ENCODE measurements around the gene PPP2CA. TPM values are rescaled to one million over a fixed set of nuclear protein-coding genes. Genes with fewer than 3 reads are reported as not detected.

PPP2CA gene
- total and polyA plus RNA-seq, 2 experiments from 2014 or later, result 327 to 508 TPM

- H3K9me3 ChIP-seq (ENCODE audit: low read depth), result no peaks in the 10 kb centered on the region
- no peak overlapping the region for H3K27ac ChIP-seq
- H3K27me3 ChIP-seq, result no peaks in the 10 kb centered on the region
- H3K36me3 ChIP-seq, result no peaks in the 10 kb centered on the region
- TF ChIP-seq CTCF (IDR thresholded peaks at IDR 0.05; ENCODE audit: low read depth, low read length), result no peak
- H3K4me3 ChIP-seq, result no peak overlapping the region
- peaks cover 3% of the 10 kb centered on the region for H3K4me1 ChIP-seq (ENCODE audit: low read depth)
- no peak for DNase-seq (ENCODE audit: low read depth in 1 of 2, low spot score in 1 of 2)
Measured at GRCh38 chr5:134246771-134247427, 21.0 kb upstream of the PPP2CA start.

GRCh38 chr5:134245692-134246091 lies 19.8 kb upstream of the PPP2CA start:
- no peaks in the 10 kb centered on the region for H3K36me3 ChIP-seq
- no peak overlapping the region for H3K4me3 ChIP-seq
- H3K27ac ChIP-seq, result no peak overlapping the region
- no peaks in the 10 kb centered on the region for H3K27me3 ChIP-seq
- TF ChIP-seq CTCF (IDR thresholded peaks at IDR 0.05; ENCODE audit: low read depth, low read length), result no peak
- H3K4me1 ChIP-seq (ENCODE audit: low read depth), result peaks cover 8% of the 10 kb centered on the region
- DNase-seq (ENCODE audit: low read depth in 1 of 2, low spot score in 1 of 2), result no peak
- no peaks in the 10 kb centered on the region for H3K9me3 ChIP-seq (ENCODE audit: low read depth)

GRCh38 chr5:134245101-134245604 lies 19.3 kb upstream of the PPP2CA start:
- Histone ChIP-seq H3K27me3 (no peaks in the 10 kb centered on the region), H3K27ac (peak overlapping the region; percentile 5), H3K9me3 (ENCODE audit: low read depth) (no peaks in the 10 kb centered on the region), H3K36me3 (no peaks in the 10 kb centered on the region), H3K4me3 (no peak overlapping the region), H3K4me1 (ENCODE audit: low read depth) (peaks cover 9% of the 10 kb centered on the region)
- TF ChIP-seq CTCF (IDR thresholded peaks at IDR 0.05; ENCODE audit: low read depth, low read length), result no peak
- peak; percentile 18 to 89 for DNase-seq (ENCODE audit: low read depth in 1 of 2, low spot score in 1 of 2)

DNA sequence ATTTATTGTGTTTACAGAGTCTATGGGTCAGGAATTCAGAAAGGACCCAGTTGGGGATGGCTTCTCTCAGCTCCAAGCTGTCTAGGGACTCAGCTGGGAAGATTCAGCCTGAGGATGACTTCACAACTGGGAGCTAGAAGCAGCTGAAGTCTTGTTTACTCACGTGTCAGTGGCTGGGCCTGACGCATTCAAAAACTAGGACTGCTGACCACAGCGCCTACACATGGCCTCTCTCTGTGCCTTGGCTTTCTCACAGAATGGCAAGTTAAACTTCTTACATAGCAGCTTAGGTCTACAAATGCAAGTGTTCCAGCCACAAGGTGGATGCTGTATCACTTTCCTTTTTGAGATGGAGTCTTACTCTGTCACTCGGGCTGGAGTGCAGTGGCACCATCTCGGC lies 16.3 kb upstream of the PPP2CA start:
- H3K27ac ChIP-seq, result no peak overlapping the region
- H3K36me3 ChIP-seq, result no peaks in the 10 kb centered on the region
- H3K9me3 ChIP-seq (ENCODE audit: low read depth), result no peaks in the 10 kb centered on the region
- DNase-seq (ENCODE audit: low read depth in 1 of 2, low spot score in 1 of 2), result peak in 1 of 2 donors; percentile 80
- H3K4me3 ChIP-seq, result no peak overlapping the region
- no peaks in the 10 kb centered on the region for H3K27me3 ChIP-seq
- TF ChIP-seq CTCF (IDR thresholded peaks at IDR 0.05; ENCODE audit: low read depth, low read length), result no peak
- peaks cover 15% of the 10 kb centered on the region for H3K4me1 ChIP-seq (ENCODE audit: low read depth)

- peaks cover 15% of the 10 kb centered on the region for H3K4me1 ChIP-seq (ENCODE audit: low read depth)
- H3K36me3 ChIP-seq, result no peaks in the 10 kb centered on the region
- no peak for TF ChIP-seq CTCF (IDR thresholded peaks at IDR 0.05; ENCODE audit: low read depth, low read length)
- DNase-seq (ENCODE audit: low read depth in 1 of 2, low spot score in 1 of 2), result peak; percentile 68 to 72
- no peaks in the 10 kb centered on the region for H3K27me3 ChIP-seq
- no peak overlapping the region for H3K4me3 ChIP-seq
- peak overlapping the region; percentile 84 for H3K27ac ChIP-seq
- H3K9me3 ChIP-seq (ENCODE audit: low read depth), result no peaks in the 10 kb centered on the region
Measured at GRCh38 chr5:134240421-134240962, 14.6 kb upstream of the PPP2CA start.
